H1 (cell line): Measurements from ENCODE around the gene MAP7D2. TPM values are rescaled to one million over a fixed set of nuclear protein-coding genes. Genes with fewer than 3 reads are reported as not detected.

Experiments
- CTCF ChIA-PET: fragments of 300-600 bp; sonication (Branson Sonifier 250); formaldehyde crosslinking; loops from one replicate; lab custom pipeline; 2021; ENCODE audit not compliant: partially characterized antibody; lab: Charles Lee
- POLR2A ChIA-PET: fragments of 300-600 bp; sonication (Branson Sonifier 250); formaldehyde crosslinking; loops from one replicate; lab custom pipeline; 2021; ENCODE audit warnings: inconsistent platforms; ENCODE audit not compliant: partially characterized antibody; lab: Charles Lee
- DNase-seq, 2 experiments: peaks; one replicate each; pipeline versions ENCODE4 v3.0.0 to v3.0.0-alpha.2; 2010 to 2022; ENCODE audit warnings: low spot score in 2 of 2, low read depth in 1 of 2, mixed read lengths in 1 of 2
- FAIRE-seq: peaks from 2 replicates; lab custom pipeline; 2011; peaks lifted over from hg19 to GRCh38; lab: Jason Lieb, UNC
- H2AFZ ChIP-seq: 2 replicates; pipeline ENCODE4 v1.8.1; 2012; ENCODE audit warnings: low read length, inconsistent platforms
- H2AK5ac ChIP-seq: 2 replicates; pipeline ENCODE4 v1.6.1; 2013; ENCODE audit warnings: low read depth, low read length
- H2BK120ac ChIP-seq: replicated peaks from 2 replicates; pipeline ENCODE3; 2013; ENCODE audit warnings: low read depth, low read length, inconsistent platforms
- H2BK12ac ChIP-seq: 2 replicates; pipeline ENCODE4 v1.6.1; 2013; ENCODE audit warnings: low read depth, low read length
- H2BK15ac ChIP-seq: 2 replicates; pipeline ENCODE4 v1.6.1; 2013; ENCODE audit warnings: low read length
- H2BK20ac ChIP-seq: 2 replicates; pipeline ENCODE4 v1.6.1; 2013; ENCODE audit warnings: low read length
- H2BK5ac ChIP-seq: 2 replicates; pipeline ENCODE4 v1.6.1; 2013; ENCODE audit warnings: low read depth, low read length
- H3K14ac ChIP-seq: 2 replicates; pipeline ENCODE4 v1.6.1; 2013; ENCODE audit warnings: inconsistent platforms; ENCODE audit not compliant: insufficient read length
- H3K18ac ChIP-seq: 2 replicates; pipeline ENCODE4 v1.6.1; 2013; ENCODE audit warnings: low read length; ENCODE audit errors: extremely low read depth
- H3K23ac ChIP-seq: 2 replicates; pipeline ENCODE4 v1.6.1; 2013; ENCODE audit warnings: inconsistent platforms; ENCODE audit not compliant: insufficient read length
- H3K23me2 ChIP-seq: 2 replicates; pipeline ENCODE4 v1.6.1; 2013; ENCODE audit warnings: low read depth, low read length
- H3K27ac ChIP-seq: 2 replicates; pipeline ENCODE4 v1.6.1; 2011; ENCODE audit warnings: low read depth, low read length, inconsistent platforms
- H3K27me3 ChIP-seq, 4 experiments: replicated peaks in 1 of 4; 1 replicate in 1 of 4; 2 replicates in 3 of 4; pipeline versions ENCODE4 v1.6.1 to v1.8.1; 2011 to 2013; ENCODE audit warnings: low read length in 3 of 4, mild to moderate bottlenecking in 3 of 4, inconsistent platforms in 2 of 4, mixed read lengths in 2 of 4, moderate library complexity in 1 of 4; ENCODE audit not compliant: control insufficient read depth in 3 of 4, insufficient read depth in 3 of 4; ENCODE audit errors: extremely low read depth in 1 of 4
- H3K36me3 ChIP-seq, 4 experiments: 2 replicates each; pipeline versions ENCODE4 v1.6.1 to v1.8.1; 2011 to 2013; ENCODE audit warnings: mild to moderate bottlenecking in 4 of 4, low read length in 3 of 4, moderate library complexity in 2 of 4, control low read depth in 1 of 4, inconsistent platforms in 1 of 4; ENCODE audit not compliant: insufficient read depth in 4 of 4, control insufficient read depth in 2 of 4
- H3K4ac ChIP-seq: replicated peaks from 2 replicates; pipeline ENCODE3; 2013; ENCODE audit warnings: low read length, low read depth, mixed read lengths, inconsistent platforms; ENCODE audit not compliant: insufficient read length
- H3K4me1 ChIP-seq, 4 experiments: replicated peaks in 1 of 4; 1 replicate in 1 of 4; 2 replicates in 3 of 4; pipeline versions ENCODE4 v1.6.1 to v1.8.1; 2011 to 2013; ENCODE audit warnings: low read length in 3 of 4, inconsistent platforms in 2 of 4, mixed read lengths in 1 of 4; ENCODE audit not compliant: insufficient read depth in 4 of 4, control insufficient read depth in 3 of 4
- H3K4me2 ChIP-seq, 2 experiments: 2 replicates each; pipeline versions ENCODE4 v1.6.1 to v1.8.1; 2011 to 2013; ENCODE audit warnings: low read depth in 2 of 2, low read length in 2 of 2, control low read depth in 1 of 2, inconsistent platforms in 1 of 2, mild to moderate bottlenecking in 1 of 2; ENCODE audit not compliant: insufficient read depth in 1 of 2
- H3K4me3 ChIP-seq, 4 experiments: fragments of 200-600, 300-600 bp in 1 of 4; sonication (generic), shearing (Covaris generic), sonication (Bioruptor Twin) in 1 of 4; 2 replicates each; pipeline versions ENCODE4 v1.5.1 to v1.8.1; 2011 to 2016; ENCODE audit warnings: low read length in 4 of 4, low read depth in 3 of 4, control low read depth in 2 of 4, inconsistent platforms in 2 of 4, mild to moderate bottlenecking in 2 of 4, mixed read lengths in 1 of 4, moderate library complexity in 1 of 4; ENCODE audit not compliant: insufficient read depth in 2 of 4; ENCODE audit errors: extremely low read depth in 1 of 4
- H3K56ac ChIP-seq: replicated peaks from 2 replicates; pipeline ENCODE3; 2013; ENCODE audit warnings: low read depth, mild to moderate bottlenecking, mixed read lengths, low read length, inconsistent platforms; ENCODE audit not compliant: insufficient read length
- H3K79me1 ChIP-seq: 2 replicates; pipeline ENCODE4 v1.6.1; 2013; ENCODE audit warnings: low read depth, low read length, control low read depth
- H3K79me2 ChIP-seq, 2 experiments: 2 replicates each; pipeline versions ENCODE4 v1.6.1 to v1.8.1; 2012 to 2013; ENCODE audit warnings: low read length in 2 of 2, mild to moderate bottlenecking in 2 of 2, inconsistent platforms in 1 of 2; ENCODE audit not compliant: insufficient read depth in 2 of 2, control insufficient read depth in 1 of 2
- H3K9ac ChIP-seq, 4 experiments: replicated peaks in 1 of 4; 1 replicate in 1 of 4; 2 replicates in 3 of 4; pipeline versions ENCODE4 v1.6.1 to v1.8.1; 2011 to 2013; ENCODE audit warnings: low read depth in 3 of 4, low read length in 3 of 4, control low read depth in 2 of 4, mild to moderate bottlenecking in 2 of 4, moderate library complexity in 2 of 4, inconsistent platforms in 1 of 4; ENCODE audit errors: extremely low read depth in 1 of 4
- H3K9me3 ChIP-seq, 2 experiments: 2 replicates each; pipeline versions ENCODE4 v1.6.1 to v1.8.1; 2012 to 2013; ENCODE audit warnings: mild to moderate bottlenecking in 2 of 2, moderate library complexity in 2 of 2, control low read depth in 1 of 2, inconsistent platforms in 1 of 2, low read depth in 1 of 2, low read length in 1 of 2, mixed read lengths in 1 of 2; ENCODE audit not compliant: insufficient read depth in 2 of 2
- H4K20me1 ChIP-seq, 2 experiments: replicated peaks in 1 of 2; 2 replicates each; pipeline versions ENCODE3 to v1.8.1; 2011 to 2013; ENCODE audit warnings: inconsistent platforms in 2 of 2, low read length in 2 of 2, mild to moderate bottlenecking in 1 of 2; ENCODE audit not compliant: insufficient read depth in 2 of 2, control insufficient read depth in 1 of 2
- H4K5ac ChIP-seq: 2 replicates; pipeline ENCODE4 v1.6.1; 2013; ENCODE audit warnings: low read length, low read depth, mixed read lengths, inconsistent platforms; ENCODE audit not compliant: insufficient read length
- H4K8ac ChIP-seq: 2 replicates; pipeline ENCODE4 v1.8.0; 2013; ENCODE audit warnings: mild to moderate bottlenecking, moderate library complexity, low read length, inconsistent platforms; ENCODE audit not compliant: insufficient read depth; ENCODE audit errors: extremely low read depth
- H4K91ac ChIP-seq: replicated peaks from 2 replicates; pipeline ENCODE3; 2013; ENCODE audit warnings: low read length, mixed read lengths, inconsistent platforms; ENCODE audit not compliant: insufficient read length
- BRCA1 ChIP-seq: IDR thresholded peaks from 2 replicates; pipeline ENCODE4 v1.6.1; 2012; ENCODE audit warnings: low read depth, low read length, improper control_type of control experiment
- CHD1 ChIP-seq: IDR thresholded peaks from 2 replicates; pipeline ENCODE4 v1.6.1; 2012; ENCODE audit warnings: low read depth, low read length, improper control_type of control experiment
- POU5F1 ChIP-seq: IDR thresholded peaks from 2 replicates; pipeline ENCODE4 v1.6.1; 2011; ENCODE audit warnings: low read depth, mild to moderate bottlenecking, low read length, moderate library complexity
- RFX5 ChIP-seq: IDR thresholded peaks from 2 replicates; pipeline ENCODE4 v1.6.1; 2011; ENCODE audit warnings: low read depth, low read length, improper control_type of control experiment, borderline replicate concordance
- ZNF274 ChIP-seq: IDR thresholded peaks from 2 replicates; pipeline ENCODE4 v1.7.0; 2012; ENCODE audit warnings: low read length, borderline replicate concordance; ENCODE audit errors: extremely low read depth
- WGBS, 2 experiments: shearing (Covaris generic) in 1 of 2; methylation state at CpG; one replicate each; pipeline versions ENCODE4 v1.1.6 to v1.1.7; 2013 to 2015; ENCODE audit warnings: low lambda C conversion rate in 2 of 2, mixed read lengths in 2 of 2, inconsistent platforms in 1 of 2, low coverage in 1 of 2, missing lambda C conversion rate in 1 of 2; ENCODE audit not compliant: insufficient replicate concordance in 2 of 2, insufficient coverage in 1 of 2, insufficient read length in 1 of 2; ENCODE audit errors: extremely low coverage in 1 of 2, missing lambda C conversion rate in 1 of 2; 5-methylcytosine and 5-hydroxymethylcytosine counted together
- polyA plus RNA-seq, 7 experiments: library from polyadenylated mRNA; depleted of rRNA in 3 of 7; stranded (reverse) in 5 of 7; unstranded in 2 of 7; fragments of >200 nt in 5 of 7; fragments of 200-250 nt in 2 of 7; gene quantifications; 1 replicate in 5 of 7; 2 replicates in 1 of 7; 4 replicates in 1 of 7; pipeline versions ENCODE4 v1.2.1 to v1.2.3, GENCODE V29; 2011 to 2013; ENCODE audit warnings: missing spikeins in 2 of 7, mixed read lengths in 2 of 7
- total RNA-seq: library from RNA; stranded (reverse); fragmentation: NEBNext Ultra II Directional; extraction: Animal tissue kit (Norgen Biotek cat#: 25700); gene quantifications from 2 replicates; pipeline ENCODE4 v1.2.1, GENCODE V29; 2021
- TF ChIP-seq, protein P1 (sequence below), 3 experiments: IDR thresholded peaks; 1 replicate in 2 of 3; 2 replicates in 1 of 3; pipeline versions ENCODE4 v1.5.1 to v1.6.1; 2011; ENCODE audit warnings: low read length in 3 of 3, mild to moderate bottlenecking in 3 of 3, inconsistent platforms in 2 of 3, low read depth in 1 of 3, moderate library complexity in 1 of 3; ENCODE audit not compliant: insufficient read depth in 1 of 3; ENCODE audit errors: control extremely low read depth in 1 of 3

The MAP7D2 gene
- total and polyA plus RNA-seq, 2 of the 8 experiments (the other 6 are each of a cell fraction or from before 2014, with no cell fraction given): 0.65 to 0.83 TPM

GRCh38 chrX:20046864-20047263 is 69.8 kb downstream of the MAP7D2 start:
- 87% methylated on average over 3 of the region's 4 CpGs; no CpG with 5 or more reads in 1 of the 2 experiments for WGBS, 2 experiments
- Histone ChIP-seq H2BK15ac (no peak overlapping the region), H3K18ac (no peak overlapping the region), H2BK5ac (no peak overlapping the region), H4K91ac (no peak overlapping the region), H3K79me2 (no peaks in the 10 kb centered on the region), H3K4me1 (no peaks in the 10 kb centered on the region), H3K9ac (no peak overlapping the region), H3K27ac (no peak overlapping the region), H4K20me1 (no peaks in the 10 kb centered on the region), H3K23me2 (no peaks in the 10 kb centered on the region), H3K9me3 (no peaks in the 10 kb centered on the region), H2AFZ (no peak overlapping the region), H3K56ac (no peak overlapping the region), H4K5ac (no peak overlapping the region), H3K23ac (no peak overlapping the region), H3K36me3 (no peaks in the 10 kb centered on the region), H2AK5ac (no peak overlapping the region), H3K27me3 (no peaks in the 10 kb centered on the region), H2BK12ac (no peak overlapping the region), H2BK20ac (no peak overlapping the region), H3K79me1 (no peaks in the 10 kb centered on the region), H3K4ac (no peak overlapping the region), H2BK120ac (no peak overlapping the region), H3K4me3 (no peak overlapping the region), H4K8ac (no peak overlapping the region), H3K14ac (no peak overlapping the region), H3K4me2 (no peak overlapping the region)
- CTCF ChIA-PET: interaction anchor here (1.3 to 1.6 kb wide), 2 partner anchors 17 to 23 kb away, joined by 3 to 6 read pairs; no protein-coding TSS in a partner anchor
- POLR2A ChIA-PET: no interaction called here
- no peak for DNase-seq
- FAIRE-seq: no peak
- TF ChIP-seq POU5F1: no peak
- no peak for TF ChIP-seq BRCA1
- TF ChIP-seq RFX5: no peak
- no peak for TF ChIP-seq ZNF274
- no peak for TF ChIP-seq CHD1
- TF ChIP-seq, protein P1, sequence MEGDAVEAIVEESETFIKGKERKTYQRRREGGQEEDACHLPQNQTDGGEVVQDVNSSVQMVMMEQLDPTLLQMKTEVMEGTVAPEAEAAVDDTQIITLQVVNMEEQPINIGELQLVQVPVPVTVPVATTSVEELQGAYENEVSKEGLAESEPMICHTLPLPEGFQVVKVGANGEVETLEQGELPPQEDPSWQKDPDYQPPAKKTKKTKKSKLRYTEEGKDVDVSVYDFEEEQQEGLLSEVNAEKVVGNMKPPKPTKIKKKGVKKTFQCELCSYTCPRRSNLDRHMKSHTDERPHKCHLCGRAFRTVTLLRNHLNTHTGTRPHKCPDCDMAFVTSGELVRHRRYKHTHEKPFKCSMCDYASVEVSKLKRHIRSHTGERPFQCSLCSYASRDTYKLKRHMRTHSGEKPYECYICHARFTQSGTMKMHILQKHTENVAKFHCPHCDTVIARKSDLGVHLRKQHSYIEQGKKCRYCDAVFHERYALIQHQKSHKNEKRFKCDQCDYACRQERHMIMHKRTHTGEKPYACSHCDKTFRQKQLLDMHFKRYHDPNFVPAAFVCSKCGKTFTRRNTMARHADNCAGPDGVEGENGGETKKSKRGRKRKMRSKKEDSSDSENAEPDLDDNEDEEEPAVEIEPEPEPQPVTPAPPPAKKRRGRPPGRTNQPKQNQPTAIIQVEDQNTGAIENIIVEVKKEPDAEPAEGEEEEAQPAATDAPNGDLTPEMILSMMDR (IDR thresholded peaks at IDR 0.05; ENCODE audit: control extremely low read depth in 1 of 3, insufficient read depth in 1 of 3, low read depth in 1 of 3, low read length in 3 of 3): no peak
